Ishikawa (cell line): ENCODE measurements around the gene TOP1.

Experiments
- CEBPB ChIP-seq: IDR thresholded peaks from 2 replicates; pipeline ENCODE4 v1.6.1; 2012
- CREB1 ChIP-seq: IDR thresholded peaks from 2 replicates; pipeline ENCODE4 v1.6.1; 2012; ENCODE audit warnings: low read depth
- EGR1 ChIP-seq: IDR thresholded peaks from 2 replicates; pipeline ENCODE4 v1.6.1; 2012
- EP300 ChIP-seq: IDR thresholded peaks from 2 replicates; pipeline ENCODE4 v1.6.1; 2012; ENCODE audit warnings: borderline replicate concordance
- FOXM1 ChIP-seq: IDR thresholded peaks from 2 replicates; pipeline ENCODE4 v1.6.1; 2012; ENCODE audit warnings: low read depth, borderline replicate concordance
- MAX ChIP-seq: IDR thresholded peaks from 2 replicates; pipeline ENCODE4 v1.6.1; 2012
- NFIC ChIP-seq: IDR thresholded peaks from 2 replicates; pipeline ENCODE4 v1.6.1; 2012
- RAD21 ChIP-seq: IDR thresholded peaks from 2 replicates; pipeline ENCODE4 v1.6.1; 2012; ENCODE audit warnings: low read depth
- REST ChIP-seq: IDR thresholded peaks from 2 replicates; pipeline ENCODE4 v1.6.1; 2012; ENCODE audit warnings: low read depth, mild to moderate bottlenecking
- TAF1 ChIP-seq: IDR thresholded peaks from 2 replicates; pipeline ENCODE4 v1.6.1; 2012; ENCODE audit warnings: low read depth, mild to moderate bottlenecking
- TCF12 ChIP-seq: IDR thresholded peaks from 2 replicates; pipeline ENCODE4 v1.6.1; 2012; ENCODE audit warnings: low read depth
- TEAD4 ChIP-seq: IDR thresholded peaks from 2 replicates; pipeline ENCODE4 v1.6.1; 2012
- USF1 ChIP-seq: IDR thresholded peaks from 2 replicates; pipeline ENCODE4 v1.6.1; 2012
- YY1 ChIP-seq: IDR thresholded peaks from 2 replicates; pipeline ENCODE4 v1.6.1; 2012; ENCODE audit warnings: low read depth
- ZBTB7A ChIP-seq: IDR thresholded peaks from 2 replicates; pipeline ENCODE4 v1.6.1; 2012; ENCODE audit warnings: low read depth

The TOP1 gene

GRCh38 chr20:41125530-41126457 lies 97.2 kb downstream of the TOP1 start:
- no peak for TF ChIP-seq TCF12
- TF ChIP-seq REST, result no peak
- TF ChIP-seq USF1, result no peak
- no peak for TF ChIP-seq RAD21
- no peak for TF ChIP-seq TEAD4
- TF ChIP-seq NFIC, result no peak
- TF ChIP-seq YY1, result no peak
- TF ChIP-seq CREB1, result no peak
- no peak for TF ChIP-seq FOXM1
- no peak for TF ChIP-seq MAX
- TF ChIP-seq EP300, result no peak
- no peak for TF ChIP-seq TAF1
- no peak for TF ChIP-seq EGR1
- TF ChIP-seq CEBPB, result no peak
- TF ChIP-seq ZBTB7A, result no peak

- no peak for TF ChIP-seq CEBPB
Measured at GRCh38 chr20:41126719-41127118, 98.1 kb downstream of the TOP1 start.

GRCh38 chr20:41131594-41132387 lies 103.2 kb downstream of the TOP1 start:
- TF ChIP-seq EGR1, result no peak
- TF ChIP-seq NFIC, result no peak
- TF ChIP-seq TAF1, result no peak
- no peak for TF ChIP-seq TCF12
- TF ChIP-seq MAX, result no peak
- no peak for TF ChIP-seq USF1
- no peak for TF ChIP-seq EP300

- TF ChIP-seq YY1, result no peak
- TF ChIP-seq USF1, result no peak
- no peak for TF ChIP-seq MAX
- no peak for TF ChIP-seq EP300
Measured at GRCh38 chr20:41133709-41134361, 105.2 kb downstream of the TOP1 start.

- TF ChIP-seq CEBPB (no peak), MAX (no peak), TCF12 (no peak), ZBTB7A (no peak), TAF1 (no peak), REST (no peak), USF1 (no peak), NFIC (no peak), YY1 (no peak), EGR1 (no peak), EP300 (no peak), CREB1 (no peak), RAD21 (no peak), FOXM1 (no peak), TEAD4 (no peak)
Measured at GRCh38 chr20:41134362-41135186, 106.0 kb downstream of the TOP1 start.
